HL-60 (cell line): ENCODE data around the gene MAD1L1.

Experiments
- SPI1 ChIP-seq: IDR thresholded peaks from 2 replicates; pipeline ENCODE4 v1.6.1; 2012; ENCODE audit warnings: low read depth, mild to moderate bottlenecking, borderline replicate concordance
- TF ChIP-seq, protein P1 (sequence below): IDR thresholded peaks from one replicate; pipeline ENCODE4 v1.5.1; 2011; ENCODE audit warnings: low read length, control low read depth, inconsistent platforms; ENCODE audit not compliant: insufficient read depth

DNA sequence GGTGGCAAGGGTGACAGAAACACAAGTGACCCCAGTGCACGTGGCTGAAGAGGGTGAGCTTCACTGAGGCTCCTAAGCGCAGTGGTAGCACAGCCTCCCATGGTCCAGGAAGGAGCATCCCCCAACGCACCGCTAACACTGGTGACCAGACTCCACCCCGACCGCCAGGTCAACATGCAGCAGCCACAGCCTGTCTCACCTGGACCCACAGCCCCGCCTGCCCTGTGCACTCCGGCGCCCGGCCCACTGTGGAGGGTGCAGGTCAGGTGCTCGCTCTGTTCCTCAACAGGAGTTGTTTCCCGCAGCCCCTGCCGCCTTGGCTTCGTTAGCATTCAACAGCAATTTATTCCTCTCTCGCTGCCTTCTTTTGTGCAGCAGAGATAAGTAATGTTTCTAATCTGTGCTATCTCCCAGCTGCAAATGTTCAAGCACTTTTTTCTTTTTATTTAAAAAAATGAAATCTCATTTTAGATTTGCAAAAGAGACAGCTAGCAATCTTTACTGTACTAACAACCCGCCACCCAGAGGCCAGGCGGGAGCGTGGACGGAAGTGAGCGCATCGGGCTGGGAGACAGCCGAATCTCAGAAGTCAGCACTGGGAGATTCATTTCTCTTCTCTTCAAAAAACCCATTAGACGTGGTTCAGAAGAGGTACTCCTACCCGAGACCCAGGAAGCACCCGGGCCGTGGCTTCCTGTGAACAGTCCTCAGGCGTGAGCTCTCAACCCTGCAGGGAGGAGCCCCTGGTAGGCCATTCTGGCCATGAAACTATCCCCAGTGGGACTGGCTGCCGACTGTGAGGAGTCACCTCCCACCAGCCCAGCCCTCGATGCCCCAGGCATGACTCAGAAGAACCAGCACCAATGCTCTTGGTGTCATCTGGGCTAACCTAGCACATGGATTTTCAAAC, 133.4 kb downstream of the MAD1L1 start:
- TF ChIP-seq SPI1, result no peak
- TF ChIP-seq, protein P1, sequence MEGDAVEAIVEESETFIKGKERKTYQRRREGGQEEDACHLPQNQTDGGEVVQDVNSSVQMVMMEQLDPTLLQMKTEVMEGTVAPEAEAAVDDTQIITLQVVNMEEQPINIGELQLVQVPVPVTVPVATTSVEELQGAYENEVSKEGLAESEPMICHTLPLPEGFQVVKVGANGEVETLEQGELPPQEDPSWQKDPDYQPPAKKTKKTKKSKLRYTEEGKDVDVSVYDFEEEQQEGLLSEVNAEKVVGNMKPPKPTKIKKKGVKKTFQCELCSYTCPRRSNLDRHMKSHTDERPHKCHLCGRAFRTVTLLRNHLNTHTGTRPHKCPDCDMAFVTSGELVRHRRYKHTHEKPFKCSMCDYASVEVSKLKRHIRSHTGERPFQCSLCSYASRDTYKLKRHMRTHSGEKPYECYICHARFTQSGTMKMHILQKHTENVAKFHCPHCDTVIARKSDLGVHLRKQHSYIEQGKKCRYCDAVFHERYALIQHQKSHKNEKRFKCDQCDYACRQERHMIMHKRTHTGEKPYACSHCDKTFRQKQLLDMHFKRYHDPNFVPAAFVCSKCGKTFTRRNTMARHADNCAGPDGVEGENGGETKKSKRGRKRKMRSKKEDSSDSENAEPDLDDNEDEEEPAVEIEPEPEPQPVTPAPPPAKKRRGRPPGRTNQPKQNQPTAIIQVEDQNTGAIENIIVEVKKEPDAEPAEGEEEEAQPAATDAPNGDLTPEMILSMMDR, result no peak
